Myocyte (in vitro differentiated cells): ENCODE measurements around the gene SIK3. TPM values are rescaled to one million over a fixed set of nuclear protein-coding genes. Genes with fewer than 3 reads are reported as not detected.
"Not testable (repeated sequence)": the region's sequence is repeated elsewhere in the genome, so short reads cannot be mapped to it uniquely, and the experiment has no call there.

Source experiments
- DNase-seq: peaks from one replicate; pipeline ENCODE4 v3.0.0-alpha.2; 2012; ENCODE audit warnings: low read depth
- polyA plus RNA-seq: library from polyadenylated mRNA; unstranded; fragments of >200 nt; gene quantifications from one replicate; pipeline ENCODE4 v1.2.1, GENCODE V29; 2012; ENCODE audit warnings: missing spikeins
- total RNA-seq: library from RNA; depleted of rRNA; stranded (reverse); fragments of >200 nt; gene quantifications from 2 replicates; pipeline ENCODE4 v1.2.3, GENCODE V29; 2014

SIK3 gene
- total RNA-seq, result 19.7 and 49.9 TPM in 2 replicates
- 11.0 TPM for polyA plus RNA-seq

- peak; percentile 91 for DNase-seq
Measured at GRCh38 chr11:117098269-117099232, at the start of gene SIK3. Gene SIK3 (minus strand): TSS chr11:117098428. CDS start chr11:117098415, 13 bp downstream.

- DNase-seq, result no peak
Measured at GRCh38 chr11:117146521-117146920, 48.3 kb upstream of the SIK3 start.

- peak; percentile 28 for DNase-seq
Measured at GRCh38 chr11:117145393-117145761, 47.1 kb upstream of the SIK3 start.

GRCh38 chr11:117144477-117145392 is 46.5 kb upstream of the SIK3 start:
- peak; percentile 56 for DNase-seq

GRCh38 chr11:117143871-117144476 is 45.7 kb upstream of the SIK3 start, which contains the start of gene PAFAH1B2:
Gene PAFAH1B2 (plus strand): TSS chr11:117144287. CDS start chr11:117152448, 8,161 bp downstream.
- DNase-seq, result peak; percentile 95

- peak; percentile 46 for DNase-seq
Measured at GRCh38 chr11:117143390-117143789, 45.2 kb upstream of the SIK3 start.

GRCh38 chr11:117137223-117138086 is 39.2 kb upstream of the SIK3 start:
- not testable (repeated sequence) for DNase-seq

- DNase-seq, result not testable (repeated sequence)
Measured at GRCh38 chr11:117134979-117135378, 36.8 kb upstream of the SIK3 start.

GRCh38 chr11:117134431-117134830 is 36.2 kb upstream of the SIK3 start:
- no peak for DNase-seq

- DNase-seq, result no peak
Measured at GRCh38 chr11:117130879-117131278, 32.7 kb upstream of the SIK3 start.

GRCh38 chr11:117130396-117130795 is 32.2 kb upstream of the SIK3 start:
- DNase-seq, result not testable (repeated sequence)

- no peak for DNase-seq
Measured at GRCh38 chr11:117128289-117128688, 30.1 kb upstream of the SIK3 start.

- no peak for DNase-seq
Measured at GRCh38 chr11:117127171-117127901, 29.1 kb upstream of the SIK3 start.

- DNase-seq, result no peak
Measured at GRCh38 chr11:117126223-117126965, 28.2 kb upstream of the SIK3 start.

GRCh38 chr11:117122556-117122955 is 24.3 kb upstream of the SIK3 start:
- peak; percentile 68 for DNase-seq

- DNase-seq, result no peak
Measured at GRCh38 chr11:117121176-117121575, 22.9 kb upstream of the SIK3 start.

- no peak for DNase-seq
Measured at GRCh38 chr11:117117681-117118080, 19.5 kb upstream of the SIK3 start.

- DNase-seq, result not testable (repeated sequence)
Measured at GRCh38 chr11:117112939-117113338, 14.7 kb upstream of the SIK3 start.

- DNase-seq, result not testable (repeated sequence)
Measured at GRCh38 chr11:117112497-117112896, 14.3 kb upstream of the SIK3 start.
